NCI-H82 (cell line): ENCODE measurements around the gene SPEN.

Experiments
- DNase-seq: peaks from one replicate; lab custom pipeline; 2025; lab: John Stamatoyannopoulos, UW

SPEN gene

DNA sequence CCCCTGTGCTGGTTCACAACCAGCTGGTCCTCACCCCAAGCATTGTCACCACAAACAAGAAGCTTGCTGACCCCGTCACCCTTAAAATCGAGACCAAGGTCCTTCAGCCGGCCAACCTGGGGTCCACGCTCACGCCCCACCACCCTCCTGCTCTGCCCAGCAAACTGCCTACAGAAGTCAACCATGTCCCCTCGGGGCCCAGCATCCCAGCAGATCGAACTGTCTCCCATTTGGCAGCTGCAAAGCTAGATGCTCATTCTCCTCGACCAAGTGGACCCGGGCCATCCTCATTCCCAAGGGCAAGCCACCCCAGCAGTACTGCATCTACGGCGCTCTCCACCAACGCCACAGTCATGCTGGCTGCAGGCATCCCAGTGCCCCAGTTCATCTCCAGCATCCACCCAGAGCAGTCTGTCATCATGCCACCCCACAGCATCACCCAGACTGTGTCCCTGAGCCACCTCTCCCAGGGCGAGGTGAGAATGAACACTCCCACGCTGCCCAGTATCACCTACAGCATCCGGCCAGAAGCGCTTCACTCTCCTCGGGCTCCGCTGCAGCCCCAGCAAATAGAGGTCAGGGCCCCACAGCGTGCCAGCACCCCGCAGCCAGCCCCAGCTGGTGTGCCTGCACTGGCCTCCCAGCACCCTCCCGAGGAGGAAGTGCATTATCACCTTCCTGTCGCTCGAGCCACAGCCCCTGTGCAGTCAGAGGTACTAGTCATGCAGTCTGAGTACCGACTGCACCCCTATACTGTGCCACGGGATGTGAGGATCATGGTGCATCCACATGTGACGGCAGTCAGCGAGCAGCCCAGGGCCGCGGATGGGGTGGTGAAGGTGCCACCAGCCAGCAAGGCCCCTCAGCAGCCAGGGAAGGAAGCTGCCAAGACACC is 87.8 kb downstream of the SPEN start:
- no peak for DNase-seq

DNA sequence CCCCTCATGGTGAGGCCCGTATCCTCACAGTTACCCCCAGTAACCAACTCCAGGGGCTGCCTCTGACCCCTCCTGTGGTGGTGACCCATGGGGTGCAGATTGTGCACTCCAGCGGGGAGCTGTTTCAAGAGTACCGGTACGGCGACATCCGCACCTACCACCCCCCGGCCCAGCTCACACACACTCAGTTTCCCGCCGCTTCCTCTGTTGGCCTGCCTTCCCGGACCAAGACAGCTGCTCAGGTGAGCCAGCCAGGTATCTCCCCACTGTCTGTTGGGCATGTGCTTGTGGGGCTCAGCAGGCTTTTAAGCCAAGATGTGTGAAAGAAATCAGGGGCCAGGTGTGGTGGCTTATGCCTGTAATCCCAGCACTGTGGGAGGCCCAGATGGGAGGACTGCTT is 88.5 kb downstream of the SPEN start:
- DNase-seq, result no peak

DNA sequence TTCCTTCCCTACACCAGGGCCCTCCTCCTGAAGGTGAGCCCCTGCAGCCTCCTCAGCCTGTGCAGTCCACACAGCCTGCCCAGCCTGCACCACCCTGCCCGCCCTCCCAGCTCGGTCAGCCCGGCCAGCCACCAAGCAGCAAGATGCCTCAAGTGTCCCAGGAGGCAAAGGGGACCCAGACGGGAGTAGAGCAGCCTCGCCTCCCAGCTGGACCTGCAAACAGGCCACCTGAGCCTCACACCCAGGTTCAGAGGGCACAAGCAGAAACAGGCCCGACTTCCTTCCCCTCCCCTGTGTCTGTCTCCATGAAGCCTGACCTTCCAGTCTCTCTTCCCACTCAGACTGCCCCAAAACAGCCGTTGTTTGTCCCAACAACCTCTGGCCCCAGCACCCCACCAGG is 89.6 kb downstream of the SPEN start:
- DNase-seq, result no peak

DNA sequence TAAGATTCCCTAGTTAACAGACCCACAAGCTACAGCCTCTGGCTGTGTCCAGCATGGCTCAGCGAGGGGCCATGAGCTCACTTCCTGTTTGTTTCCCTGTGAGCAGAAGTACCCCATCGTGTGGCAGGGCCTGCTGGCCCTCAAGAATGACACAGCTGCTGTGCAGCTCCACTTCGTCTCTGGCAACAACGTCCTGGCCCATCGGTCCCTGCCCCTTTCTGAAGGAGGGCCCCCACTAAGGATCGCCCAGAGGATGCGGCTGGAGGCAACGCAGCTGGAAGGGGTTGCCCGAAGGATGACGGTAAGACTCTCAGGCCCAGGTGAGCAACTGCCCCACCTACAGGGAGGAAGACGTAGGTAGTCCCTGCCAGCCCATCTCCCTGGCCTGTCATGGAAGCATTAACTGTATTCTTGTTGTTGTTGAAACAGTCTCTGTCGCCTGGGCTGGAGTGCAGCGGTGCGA is 90.2 kb downstream of the SPEN start:
- DNase-seq, result no peak

DNA sequence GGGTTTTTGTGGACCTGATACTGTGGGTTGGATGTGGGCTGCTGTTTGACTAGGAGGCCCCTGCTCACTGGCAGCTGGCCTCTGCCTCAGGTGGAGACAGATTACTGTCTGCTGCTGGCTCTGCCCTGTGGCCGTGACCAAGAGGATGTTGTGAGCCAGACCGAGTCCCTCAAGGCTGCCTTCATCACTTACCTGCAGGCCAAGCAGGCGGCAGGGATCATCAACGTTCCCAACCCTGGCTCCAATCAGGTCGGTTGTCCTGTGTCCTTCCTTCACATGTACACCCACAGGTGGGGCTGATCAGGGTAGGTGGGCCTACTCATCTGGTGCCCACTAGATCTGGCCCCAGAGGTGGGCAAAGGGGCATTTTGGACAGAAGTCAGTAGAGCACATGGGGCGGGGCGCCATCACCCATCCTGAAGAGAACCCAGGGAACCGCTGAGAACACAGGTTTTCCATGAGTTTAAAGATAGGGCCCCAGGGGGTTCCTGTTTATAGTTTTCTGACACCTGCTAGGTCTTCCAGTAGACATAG is 91.2 kb downstream of the SPEN start:
- no peak for DNase-seq

DNA sequence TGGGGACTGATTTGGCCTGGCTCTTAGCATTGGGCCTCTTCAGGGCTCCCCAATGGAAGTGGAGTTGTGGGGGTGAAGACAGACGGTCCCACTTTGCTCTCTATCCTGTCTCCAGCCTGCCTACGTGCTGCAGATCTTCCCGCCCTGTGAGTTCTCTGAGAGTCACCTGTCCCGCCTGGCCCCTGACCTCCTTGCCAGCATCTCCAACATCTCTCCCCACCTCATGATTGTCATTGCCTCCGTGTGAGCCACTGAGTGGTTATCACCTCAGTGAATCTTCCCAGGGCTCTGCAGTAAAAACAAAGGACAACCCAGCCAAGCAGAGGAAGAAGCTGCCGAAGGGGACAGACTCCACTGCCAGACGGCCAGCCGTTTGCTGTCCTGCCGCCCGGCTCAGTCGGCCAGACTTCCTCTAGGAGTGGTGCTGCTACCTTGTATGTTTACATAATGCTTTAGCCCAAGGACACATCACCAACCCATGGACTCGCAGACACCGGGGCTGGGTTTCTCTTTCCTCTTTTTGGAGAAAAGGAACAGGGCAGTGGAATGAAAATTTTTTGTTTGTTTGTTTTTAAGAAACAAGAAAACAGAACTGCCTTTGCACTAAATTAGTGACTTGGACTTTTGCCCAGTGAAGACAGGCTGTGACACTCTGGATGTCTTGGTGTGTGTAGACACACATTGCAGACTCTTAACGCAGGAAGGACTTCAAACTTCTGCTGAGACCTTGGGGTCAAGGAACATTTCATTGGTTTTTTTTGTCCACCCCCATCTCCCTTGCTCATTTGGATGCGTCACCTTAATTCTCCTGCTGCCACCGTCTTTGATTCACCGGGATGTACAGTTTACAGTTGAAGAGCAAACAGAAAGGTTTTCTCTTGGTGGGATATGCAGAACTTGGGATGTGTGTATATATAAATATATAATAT is 91.9 kb downstream of the SPEN start:
- no peak for DNase-seq

DNA sequence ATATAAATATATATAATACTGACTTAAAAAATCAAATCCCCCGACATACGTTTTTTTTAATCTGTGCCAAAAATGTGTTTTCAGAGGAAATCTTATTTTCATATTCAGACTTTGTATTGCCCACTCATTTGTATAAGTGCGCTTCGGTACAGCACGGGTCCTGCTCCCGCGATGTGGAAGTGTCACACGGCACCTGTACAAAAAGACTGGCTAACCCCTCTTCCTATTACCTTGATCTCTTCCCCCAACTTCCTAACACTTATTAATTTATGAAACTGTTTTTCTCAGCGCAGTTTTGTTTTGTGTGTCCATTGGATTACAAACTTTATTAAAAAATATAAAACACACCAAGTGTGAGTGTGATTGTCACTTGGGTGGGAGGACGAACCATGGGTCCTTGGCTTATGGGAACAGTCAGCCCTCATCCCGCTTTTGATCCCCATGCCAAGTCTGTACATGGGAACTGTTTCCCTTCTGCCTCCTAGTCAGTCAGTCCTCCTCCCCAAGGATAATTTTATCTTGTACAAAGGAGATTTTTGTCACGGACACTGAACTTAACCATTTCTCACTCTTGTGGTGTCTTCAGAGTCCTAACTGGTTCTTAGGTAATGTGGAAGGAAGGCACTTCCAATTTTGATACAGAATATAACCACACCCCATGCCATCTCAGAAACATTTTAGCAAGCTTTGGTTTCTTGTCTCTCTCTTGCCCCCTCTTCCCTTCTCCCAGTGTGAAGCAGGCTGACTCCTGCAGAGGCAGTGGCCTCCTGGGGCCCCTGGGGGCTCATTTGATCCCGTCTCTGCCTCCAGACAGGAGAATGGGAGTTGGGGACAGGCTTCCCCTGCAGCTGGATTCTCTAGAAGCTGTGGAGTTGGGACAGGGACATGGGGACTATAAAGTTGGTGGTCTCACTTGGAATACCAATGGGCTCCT is 92.9 kb downstream of the SPEN start:
- no peak for DNase-seq

DNA sequence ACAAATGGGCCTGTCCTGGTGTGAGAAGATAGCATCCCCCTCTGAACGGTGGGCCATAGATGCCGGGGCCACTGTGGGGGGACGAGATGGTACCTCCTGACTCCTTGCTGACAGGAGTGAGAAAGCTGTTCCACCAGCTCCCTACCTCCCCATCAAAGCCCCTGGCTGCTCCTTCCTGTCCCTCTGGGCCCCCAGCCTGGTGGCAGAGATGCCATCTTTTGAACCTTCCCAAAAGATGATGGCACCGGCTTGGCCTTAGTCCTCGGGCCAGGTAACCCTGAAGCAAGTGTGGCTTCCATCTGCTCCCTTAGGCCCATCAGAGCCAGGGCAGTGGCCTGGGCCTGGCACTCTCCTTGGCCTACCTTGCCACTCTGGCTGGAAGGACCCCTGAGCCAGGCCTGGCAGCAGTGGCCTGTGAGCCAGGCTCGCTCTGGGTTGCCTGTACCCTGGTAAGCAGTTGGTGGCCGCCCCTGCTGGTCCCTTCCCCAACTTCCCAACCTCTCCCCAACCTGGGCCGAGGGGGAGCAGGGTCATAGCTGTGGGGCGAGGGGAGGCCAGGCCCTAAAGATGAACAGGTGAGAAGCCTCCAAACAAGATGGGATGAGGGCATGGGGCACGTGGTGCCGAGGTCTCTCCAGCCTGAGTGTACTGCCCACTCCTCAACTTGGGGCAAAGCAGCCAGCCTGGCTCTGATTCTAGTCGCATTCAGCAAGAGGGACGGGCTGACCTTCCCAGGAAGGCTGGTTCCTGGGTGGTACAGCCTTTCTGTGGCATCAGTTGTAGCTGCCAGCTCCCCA is 93.7 kb downstream of the SPEN start:
- DNase-seq, result no peak

DNA sequence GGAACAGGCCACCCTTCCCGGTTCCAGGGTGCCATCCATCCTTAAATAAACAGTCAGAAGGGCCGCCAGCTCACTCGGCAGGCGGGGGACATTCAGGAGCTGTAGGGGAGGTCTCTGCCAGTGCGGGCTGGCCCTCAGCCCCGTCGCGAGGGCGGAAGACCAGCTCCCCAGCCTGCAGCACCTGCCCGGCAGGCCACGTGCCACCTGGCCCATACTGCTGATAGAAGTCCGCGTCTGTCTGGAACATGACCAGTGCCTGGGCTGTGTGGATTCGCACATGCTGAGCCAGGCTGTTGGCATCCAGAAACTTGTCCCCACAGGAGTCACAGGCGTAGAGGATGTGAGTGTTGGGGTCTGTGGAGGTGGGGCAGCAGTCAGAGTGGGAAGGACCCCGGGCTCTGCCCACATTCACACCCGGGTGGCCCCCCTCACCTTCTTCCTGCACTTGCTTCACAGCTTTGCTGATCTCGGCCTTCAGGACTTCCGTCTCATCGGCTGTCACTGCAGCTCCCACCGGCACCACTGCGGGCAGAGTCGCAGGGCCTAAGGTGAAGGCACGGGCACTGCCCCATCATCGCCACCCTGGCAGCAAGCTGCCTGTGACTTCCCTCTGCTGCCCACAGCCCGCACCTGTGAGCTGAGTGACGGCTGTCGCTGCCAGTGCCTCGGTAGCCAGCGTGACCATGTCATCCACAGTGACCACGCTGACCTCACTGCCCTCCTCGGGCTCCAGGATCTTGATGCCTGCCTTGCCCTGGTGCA is 94.6 kb downstream of the SPEN start:
- DNase-seq, result no peak

DNA sequence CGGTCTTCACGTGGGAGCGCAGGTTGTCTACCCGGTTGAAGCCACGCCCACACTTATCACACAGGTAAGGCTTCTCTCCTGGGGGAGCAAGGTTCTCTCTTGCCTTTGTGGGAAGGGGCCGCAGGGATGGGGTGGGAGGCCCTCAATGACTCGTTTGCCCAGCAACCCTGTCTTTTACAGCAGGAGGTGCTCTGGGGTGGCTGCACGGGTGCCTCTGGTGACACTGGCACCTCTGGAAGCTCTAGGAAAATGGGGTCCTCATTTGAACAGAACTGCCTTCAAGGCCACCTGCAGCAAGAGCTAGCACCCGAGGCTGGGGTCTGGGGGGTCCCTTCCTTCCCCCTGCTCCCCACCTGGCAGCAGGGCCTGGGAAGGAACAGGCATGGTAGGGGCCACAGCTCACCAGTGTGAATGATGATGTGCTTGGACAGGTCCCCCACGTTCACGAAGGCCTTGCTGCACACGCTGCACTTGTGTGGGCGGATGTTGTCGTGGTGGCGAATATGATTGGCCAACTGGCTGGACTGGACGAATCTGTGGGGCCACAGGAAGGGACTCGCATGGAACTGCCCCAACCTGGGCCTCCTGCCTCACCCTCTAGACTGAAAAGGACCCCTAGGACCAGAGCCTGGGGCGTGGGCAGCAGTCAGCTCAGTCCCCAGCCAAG is 95.3 kb downstream of the SPEN start:
- no peak for DNase-seq

DNA sequence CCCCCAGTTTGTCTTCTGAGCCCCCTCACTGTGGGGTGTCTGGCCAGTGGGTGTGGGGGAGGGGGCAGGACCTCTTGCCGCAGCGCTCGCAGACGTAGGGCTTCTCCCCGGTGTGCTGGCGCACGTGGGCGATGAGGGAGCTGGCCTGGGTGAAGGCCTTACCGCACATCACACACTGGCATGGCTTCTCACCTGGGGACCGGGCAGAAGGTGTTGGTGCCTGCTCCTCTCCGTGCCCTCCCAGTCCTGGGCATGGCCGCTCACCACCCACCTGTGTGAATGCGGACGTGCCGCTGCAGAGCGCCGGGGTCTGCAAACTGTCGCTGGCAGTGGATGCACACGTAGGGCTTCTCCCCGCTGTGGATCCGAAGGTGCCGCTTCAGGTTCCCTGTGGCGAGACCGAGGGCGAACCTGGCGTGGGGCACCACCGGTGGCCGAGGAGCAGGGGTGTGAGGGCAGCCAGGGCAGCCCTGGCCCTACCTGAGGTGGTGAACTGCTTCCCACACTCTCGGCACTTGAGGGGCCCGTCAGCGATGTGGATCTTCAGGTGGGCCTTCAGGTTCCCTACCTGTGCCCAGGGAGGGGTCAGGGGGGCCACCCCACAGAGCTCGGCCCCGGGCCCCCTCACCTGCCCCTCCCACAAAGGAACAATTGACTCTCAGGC is 96.0 kb downstream of the SPEN start:
- no peak for DNase-seq

DNA sequence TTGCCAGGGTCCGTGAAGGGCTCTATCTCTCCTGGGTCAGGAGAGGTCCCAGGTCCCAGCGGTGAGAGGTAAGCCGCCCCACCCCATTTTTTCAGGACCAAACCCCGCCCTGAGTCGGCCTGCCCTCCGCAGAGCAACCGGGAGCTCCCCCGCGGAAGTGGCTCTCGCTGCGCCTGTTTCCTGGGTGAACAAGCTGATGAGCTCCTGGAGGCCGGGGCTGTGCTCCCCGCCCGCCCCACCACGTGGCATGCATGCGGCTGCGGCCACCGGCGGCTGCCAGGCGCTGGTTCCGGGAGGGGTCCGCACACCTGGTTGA is 96.4 kb downstream of the SPEN start:
- DNase-seq, result no peak

DNA sequence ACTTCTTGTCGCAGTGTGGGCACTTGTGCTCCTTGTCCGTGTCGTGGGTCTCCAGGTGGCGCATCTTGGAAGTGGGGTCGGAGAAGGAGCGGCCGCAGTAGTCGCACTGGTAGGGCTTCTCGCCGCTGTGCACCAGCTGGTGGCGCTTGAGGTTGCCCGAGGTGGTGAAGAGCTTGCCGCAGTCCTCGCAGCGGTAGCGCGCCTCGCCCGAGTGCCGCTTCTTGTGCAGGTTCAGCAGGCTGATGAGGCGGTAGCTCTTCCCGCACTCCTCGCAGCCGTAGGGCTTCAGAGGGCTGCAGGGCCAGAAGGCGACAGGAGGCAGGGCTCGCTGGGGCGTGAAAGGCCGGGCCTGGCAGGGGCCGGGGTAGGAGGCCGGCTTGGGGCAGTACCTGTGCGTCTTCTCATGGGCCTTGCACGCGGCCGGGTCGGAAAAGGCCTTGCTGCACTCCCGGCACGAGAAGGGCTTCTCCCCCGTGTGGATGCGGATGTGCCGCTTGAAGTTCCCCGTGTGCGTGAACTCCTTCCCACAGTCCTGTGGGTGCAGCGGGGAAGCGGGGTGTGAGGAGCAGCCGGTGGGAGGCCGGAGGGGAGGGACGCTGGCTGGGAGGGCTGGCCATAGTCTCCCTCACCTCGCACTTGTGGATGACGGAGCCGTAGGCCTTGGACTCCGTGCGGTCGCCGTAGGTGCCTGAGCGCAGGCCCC is 97.0 kb downstream of the SPEN start:
- no peak for DNase-seq

DNA sequence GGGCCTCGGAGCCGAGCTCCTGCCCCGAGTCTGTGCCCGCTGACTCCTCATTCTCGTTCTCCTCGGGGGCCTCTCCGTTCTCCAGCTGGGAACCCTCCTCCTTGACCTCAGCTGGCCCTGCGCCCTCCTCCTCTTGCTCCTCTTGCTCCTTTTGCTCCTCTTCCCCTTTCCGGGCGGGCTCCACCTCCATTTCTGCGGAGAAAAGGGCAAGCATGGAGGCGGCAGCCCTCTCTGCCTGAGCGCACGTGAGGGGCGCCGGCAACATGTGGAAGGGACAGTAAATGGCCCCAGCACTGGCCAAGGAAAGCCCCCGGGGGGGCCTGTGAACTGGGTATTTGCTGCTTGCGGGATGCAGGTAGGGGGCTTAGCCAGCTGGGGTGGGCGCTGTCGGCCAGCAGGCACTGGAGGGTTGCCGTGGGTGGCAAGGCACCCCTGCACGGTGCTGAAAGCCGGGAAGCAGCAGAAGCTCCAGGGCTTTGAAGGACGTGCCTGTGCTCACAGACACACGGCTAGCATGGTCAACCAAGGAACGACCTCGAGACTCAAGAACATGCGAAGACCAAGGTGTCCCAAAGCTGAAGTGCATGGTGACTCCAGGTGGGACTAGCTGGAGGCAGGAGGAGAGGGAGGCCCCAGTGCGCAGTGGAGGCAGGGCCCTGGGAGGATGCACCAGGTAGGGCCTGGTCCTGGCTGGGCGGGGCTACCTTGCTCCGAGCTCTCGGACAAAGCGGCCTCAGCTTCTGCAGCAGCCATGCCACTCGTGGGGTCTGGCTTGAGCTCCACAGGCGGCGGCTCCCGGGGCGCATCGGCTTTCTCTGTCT is 97.7 kb downstream of the SPEN start:
- DNase-seq, result no peak

DNA sequence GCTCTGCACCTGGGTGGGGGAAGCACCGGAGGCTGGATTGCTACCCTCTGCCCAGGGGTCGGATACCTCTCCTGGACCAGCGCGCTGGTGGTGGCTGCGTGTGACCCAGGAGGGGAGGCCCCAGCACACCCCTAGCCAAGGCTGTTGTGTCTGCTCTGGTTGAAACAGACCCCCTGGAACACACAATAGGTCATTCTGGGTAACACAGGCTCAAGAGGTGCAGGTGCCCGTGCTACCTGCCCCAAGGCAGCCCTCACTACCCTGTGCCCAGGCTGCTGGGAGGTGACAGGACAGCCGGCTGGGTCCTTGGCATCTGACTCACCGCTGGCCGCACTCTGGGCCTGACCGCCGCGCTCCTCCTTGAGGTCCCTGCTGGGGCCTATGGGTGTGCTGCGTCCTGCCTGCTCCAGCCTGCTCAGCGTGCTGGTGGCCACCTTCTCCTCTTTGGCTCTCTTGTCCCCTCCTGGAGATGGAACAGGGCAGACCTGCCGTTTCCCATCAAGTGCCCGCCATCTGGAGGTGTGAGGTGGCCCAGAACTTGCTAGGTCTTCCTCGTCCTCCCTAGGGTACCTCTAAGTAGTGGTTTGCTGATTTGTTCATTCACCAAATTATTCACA is 98.4 kb downstream of the SPEN start:
- no peak for DNase-seq

DNA sequence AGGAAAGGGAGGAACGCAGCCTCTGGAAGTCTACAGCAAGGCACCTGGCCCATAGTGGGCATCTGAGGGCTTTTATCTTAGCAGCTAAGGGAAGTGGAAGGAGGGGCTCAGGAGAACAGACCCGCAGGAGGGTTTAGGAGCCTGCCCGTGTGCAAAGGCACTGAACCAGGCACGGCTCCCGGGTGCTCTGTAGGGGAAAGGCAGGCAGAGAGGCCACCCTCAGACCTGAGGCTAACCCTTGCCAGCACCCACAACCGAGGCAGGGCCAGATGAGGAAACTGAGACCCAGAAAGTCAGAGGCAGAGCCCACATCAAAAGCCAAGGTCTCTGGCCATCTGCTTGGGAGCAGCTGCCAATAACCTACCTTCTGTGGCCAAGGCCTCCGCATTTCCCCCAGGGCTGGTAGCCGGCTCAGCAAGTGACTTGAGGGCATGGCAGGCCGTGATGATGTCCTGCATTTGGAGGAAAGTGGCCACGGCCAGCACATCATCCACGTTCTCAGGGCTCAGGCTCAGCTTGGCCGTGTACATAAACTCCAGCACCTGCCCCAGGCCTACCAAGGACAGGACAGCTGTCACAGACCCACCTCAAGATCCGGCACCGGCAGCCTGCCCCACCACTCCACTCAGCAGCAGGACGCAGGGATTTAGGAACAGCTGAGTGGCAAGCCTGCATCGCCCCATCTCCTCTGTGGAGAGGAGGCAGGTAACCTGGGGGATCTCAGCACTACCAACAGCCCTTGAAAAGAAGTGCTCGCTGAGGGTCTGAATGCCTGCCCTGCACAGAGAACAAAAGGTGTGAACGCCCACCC is 99.3 kb downstream of the SPEN start:
- DNase-seq, result no peak
